ENCODE measurements around the gene MAML3.

MAML3 gene

GRCh38 chr4:140069066-140069465, 84.9 kb downstream of the MAML3 start:
- TF ChIP-seq, protein P1, sequence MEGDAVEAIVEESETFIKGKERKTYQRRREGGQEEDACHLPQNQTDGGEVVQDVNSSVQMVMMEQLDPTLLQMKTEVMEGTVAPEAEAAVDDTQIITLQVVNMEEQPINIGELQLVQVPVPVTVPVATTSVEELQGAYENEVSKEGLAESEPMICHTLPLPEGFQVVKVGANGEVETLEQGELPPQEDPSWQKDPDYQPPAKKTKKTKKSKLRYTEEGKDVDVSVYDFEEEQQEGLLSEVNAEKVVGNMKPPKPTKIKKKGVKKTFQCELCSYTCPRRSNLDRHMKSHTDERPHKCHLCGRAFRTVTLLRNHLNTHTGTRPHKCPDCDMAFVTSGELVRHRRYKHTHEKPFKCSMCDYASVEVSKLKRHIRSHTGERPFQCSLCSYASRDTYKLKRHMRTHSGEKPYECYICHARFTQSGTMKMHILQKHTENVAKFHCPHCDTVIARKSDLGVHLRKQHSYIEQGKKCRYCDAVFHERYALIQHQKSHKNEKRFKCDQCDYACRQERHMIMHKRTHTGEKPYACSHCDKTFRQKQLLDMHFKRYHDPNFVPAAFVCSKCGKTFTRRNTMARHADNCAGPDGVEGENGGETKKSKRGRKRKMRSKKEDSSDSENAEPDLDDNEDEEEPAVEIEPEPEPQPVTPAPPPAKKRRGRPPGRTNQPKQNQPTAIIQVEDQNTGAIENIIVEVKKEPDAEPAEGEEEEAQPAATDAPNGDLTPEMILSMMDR (IDR thresholded peaks at IDR 0.05; ENCODE audit: low read depth, low read length): no peak
- H3K4me3 ChIP-seq (ENCODE audit: low read depth, low read length): no peak overlapping the region
- no peaks in the 10 kb centered on the region for H3K9me3 ChIP-seq
- no peaks in the 10 kb centered on the region for H3K27me3 ChIP-seq
- no peaks in the 10 kb centered on the region for H3K36me3 ChIP-seq
- DNase-seq: no peak
- H3K4me1 ChIP-seq: no peaks in the 10 kb centered on the region; the same call in 1 of the 2 replicates

DNA sequence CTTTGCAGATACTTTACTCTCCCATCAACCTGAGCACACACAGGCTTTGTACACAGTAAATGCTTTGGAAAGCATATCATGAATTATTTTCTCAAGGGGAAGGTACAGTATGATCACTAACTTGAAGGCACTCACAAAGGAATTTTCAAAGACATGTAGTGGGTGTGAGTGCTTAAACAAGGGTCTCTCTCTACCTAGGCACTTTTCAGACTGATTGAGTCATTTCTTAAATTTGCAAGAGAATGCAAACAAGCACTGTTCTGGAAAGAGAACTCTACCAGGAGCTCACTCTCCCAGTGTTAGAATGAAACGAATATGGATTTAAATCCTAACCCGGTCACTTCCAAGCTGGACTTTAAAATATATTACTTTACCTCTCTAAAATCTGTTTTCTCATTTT, 85.7 kb downstream of the MAML3 start:
- no peaks in the 10 kb centered on the region for H3K36me3 ChIP-seq
- no peak overlapping the region for H3K4me3 ChIP-seq (ENCODE audit: low read depth, low read length)
- H3K9me3 ChIP-seq: no peaks in the 10 kb centered on the region
- no peak for DNase-seq
- TF ChIP-seq, protein P1 (IDR thresholded peaks at IDR 0.05; ENCODE audit: low read depth, low read length): no peak
- no peaks in the 10 kb centered on the region for H3K27me3 ChIP-seq
- no peaks in the 10 kb centered on the region; the same call in 1 of the 2 replicates for H3K4me1 ChIP-seq

- Histone ChIP-seq H3K4me3 (ENCODE audit: low read depth, low read length) (no peak overlapping the region), H3K36me3 (no peaks in the 10 kb centered on the region), H3K9me3 (no peaks in the 10 kb centered on the region), H3K4me1 (peaks cover 3% of the 10 kb centered on the region; the same call in 1 of the 2 replicates), H3K27me3 (no peaks in the 10 kb centered on the region)
- TF ChIP-seq, protein P1 (IDR thresholded peaks at IDR 0.05; ENCODE audit: low read depth, low read length): no peak
- DNase-seq: no peak
Measured at GRCh38 chr4:140066031-140066930, 87.7 kb downstream of the MAML3 start.

DNA sequence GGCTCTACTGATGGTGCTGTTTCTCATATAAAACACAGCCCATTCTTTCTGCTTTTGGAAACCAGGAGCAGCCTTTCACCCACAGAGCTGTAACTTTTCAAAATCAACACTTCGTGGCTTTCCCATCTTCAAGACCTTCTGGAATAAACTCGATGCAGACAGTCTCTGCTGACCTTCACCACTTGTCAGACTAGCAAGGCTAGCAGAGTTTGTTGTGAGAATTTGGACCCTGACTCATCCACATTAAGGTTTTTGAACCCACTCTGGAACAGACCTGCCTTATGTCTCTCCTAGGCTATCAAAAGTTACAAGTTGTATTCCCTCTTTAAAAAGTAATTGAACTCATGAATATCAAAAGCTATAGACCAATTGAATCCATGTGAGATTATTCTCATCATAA, 88.6 kb downstream of the MAML3 start:
- Histone ChIP-seq H3K4me1 (peaks cover 8% of the 10 kb centered on the region; the same call in 1 of the 2 replicates), H3K27me3 (no peaks in the 10 kb centered on the region), H3K9me3 (no peaks in the 10 kb centered on the region), H3K4me3 (ENCODE audit: low read depth, low read length) (no peak overlapping the region), H3K36me3 (no peaks in the 10 kb centered on the region)
- TF ChIP-seq, protein P1 (IDR thresholded peaks at IDR 0.05; ENCODE audit: low read depth, low read length): no peak
- no peak for DNase-seq

GRCh38 chr4:140061659-140062289, 92.2 kb downstream of the MAML3 start:
- Histone ChIP-seq H3K4me1 (peaks cover 13% of the 10 kb centered on the region; the same call in 1 of the 2 replicates), H3K4me3 (ENCODE audit: low read depth, low read length) (no peak overlapping the region), H3K36me3 (no peaks in the 10 kb centered on the region), H3K9me3 (no peaks in the 10 kb centered on the region), H3K27me3 (no peaks in the 10 kb centered on the region)
- DNase-seq: no peak
- TF ChIP-seq, protein P1 (IDR thresholded peaks at IDR 0.05; ENCODE audit: low read depth, low read length): no peak

- no peak for DNase-seq
- TF ChIP-seq, protein P1 (IDR thresholded peaks at IDR 0.05; ENCODE audit: low read depth, low read length): no peak
- no peaks in the 10 kb centered on the region for H3K36me3 ChIP-seq
- H3K4me3 ChIP-seq (ENCODE audit: low read depth, low read length): no peak overlapping the region
- H3K4me1 ChIP-seq: peaks cover 13% of the 10 kb centered on the region; the same call in 1 of the 2 replicates
- no peaks in the 10 kb centered on the region for H3K9me3 ChIP-seq
- H3K27me3 ChIP-seq: no peaks in the 10 kb centered on the region
Measured at GRCh38 chr4:140061194-140061593, 92.8 kb downstream of the MAML3 start.

All from BE2C (cell line).